Activated CD4-positive, alpha-beta T cell treated with anti-CD3 and anti-CD28 coated beads, Interleukin-2, Interleukin-4, amounts not matched to agents 100 ng/mL and 50 ng/mL, durations not matched to agents 16 hours and 8 hours (primary cell): Measurements from ENCODE around the gene LRRK2.
"Not testable (repeated sequence)": the region's sequence is repeated elsewhere in the genome, so short reads cannot be mapped to it uniquely, and the experiment has no call there.

Source experiments
- DNase-seq: peaks from one replicate; pipeline ENCODE4 v3.0.0-alpha.2; 2020; ENCODE audit warnings: low spot score

The LRRK2 gene

GRCh38 chr12:40248034-40248433, 23.2 kb downstream of the LRRK2 start:
- no peak for DNase-seq

GRCh38 chr12:40248585-40249297, 23.9 kb downstream of the LRRK2 start:
- no peak for DNase-seq

- not testable (repeated sequence) for DNase-seq
Observed at GRCh38 chr12:40250652-40251051, 25.9 kb downstream of the LRRK2 start.

- DNase-seq, result no peak
Observed at GRCh38 chr12:40253936-40254335, 29.1 kb downstream of the LRRK2 start.

GRCh38 chr12:40254455-40255085, 29.8 kb downstream of the LRRK2 start:
- no peak for DNase-seq

- no peak for DNase-seq
Observed at GRCh38 chr12:40258371-40258770, 33.6 kb downstream of the LRRK2 start.

GRCh38 chr12:40261937-40262336, 37.1 kb downstream of the LRRK2 start:
- no peak for DNase-seq

- no peak for DNase-seq
Observed at GRCh38 chr12:40262657-40263056, 37.9 kb downstream of the LRRK2 start.

GRCh38 chr12:40263616-40264409, 39.0 kb downstream of the LRRK2 start:
- no peak for DNase-seq

GRCh38 chr12:40271981-40272664, 47.3 kb downstream of the LRRK2 start:
- no peak for DNase-seq

GRCh38 chr12:40281791-40282364, 57.1 kb downstream of the LRRK2 start:
- DNase-seq, result no peak

- DNase-seq, result no peak
Observed at GRCh38 chr12:40286583-40286982, 61.8 kb downstream of the LRRK2 start.

- DNase-seq, result no peak
Observed at GRCh38 chr12:40287369-40287975, 62.7 kb downstream of the LRRK2 start.

GRCh38 chr12:40292788-40293429, 68.1 kb downstream of the LRRK2 start:
- no peak for DNase-seq

- DNase-seq, result no peak
Observed at GRCh38 chr12:40298341-40298740, 73.5 kb downstream of the LRRK2 start.

- DNase-seq, result no peak
Observed at GRCh38 chr12:40300490-40300889, 75.7 kb downstream of the LRRK2 start.

- DNase-seq, result no peak
Observed at GRCh38 chr12:40309001-40309400, 84.2 kb downstream of the LRRK2 start.

GRCh38 chr12:40310211-40310610, 85.4 kb downstream of the LRRK2 start:
- no peak for DNase-seq

GRCh38 chr12:40312196-40312595, 87.4 kb downstream of the LRRK2 start:
- no peak for DNase-seq

- DNase-seq, result no peak
Observed at GRCh38 chr12:40312982-40313576, 88.3 kb downstream of the LRRK2 start.

- DNase-seq, result no peak
Observed at GRCh38 chr12:40313928-40314327, 89.1 kb downstream of the LRRK2 start.
